TTC549 (cell line): ENCODE measurements around the gene RAB5IF.
"Not testable (repeated sequence)": the region's sequence is repeated elsewhere in the genome, so short reads cannot be mapped to it uniquely, and the experiment has no call there.

ENCODE experiments used
- FAIRE-seq: peaks from 2 replicates; lab custom pipeline; 2012; peaks lifted over from hg19 to GRCh38; lab: Jason Lieb, UNC

Gene RAB5IF, protein sequence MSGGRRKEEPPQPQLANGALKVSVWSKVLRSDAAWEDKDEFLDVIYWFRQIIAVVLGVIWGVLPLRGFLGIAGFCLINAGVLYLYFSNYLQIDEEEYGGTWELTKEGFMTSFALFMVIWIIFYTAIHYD

DNA sequence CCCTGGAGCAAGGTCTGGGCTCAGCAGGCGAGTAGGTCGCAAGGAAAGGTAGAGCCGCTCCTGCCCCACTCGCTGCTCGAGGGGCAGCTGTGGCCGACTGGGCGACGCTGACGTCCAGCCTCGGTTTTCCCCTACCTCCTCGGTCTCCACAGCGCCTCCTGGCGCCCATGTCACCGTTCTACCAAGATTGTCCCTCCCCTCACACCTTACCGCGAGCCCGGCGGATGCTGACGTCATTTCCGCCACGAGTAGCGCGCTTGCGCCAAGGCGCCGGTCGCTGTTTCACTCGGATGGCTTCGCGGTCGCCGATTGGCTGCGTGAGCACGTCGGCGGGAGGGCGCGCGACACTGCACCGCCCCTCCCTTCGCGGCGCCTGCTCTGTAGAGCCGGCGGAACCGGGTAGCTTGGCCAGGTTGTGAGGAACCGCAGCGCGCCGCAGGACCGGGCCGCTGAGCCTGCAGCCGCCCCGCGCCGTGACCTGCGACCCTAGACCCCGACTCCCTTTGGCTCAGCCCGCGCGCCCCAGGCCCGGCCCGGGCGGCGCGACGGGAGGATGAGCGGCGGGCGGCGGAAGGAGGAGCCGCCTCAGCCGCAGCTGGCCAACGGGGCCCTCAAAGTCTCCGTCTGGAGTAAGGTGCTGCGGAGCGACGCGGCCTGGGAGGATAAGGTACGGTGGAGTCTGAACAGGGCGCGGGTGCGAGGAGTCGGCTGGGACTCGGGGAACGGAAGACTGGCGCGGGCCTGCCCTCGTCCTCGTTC, at the start of gene RAB5IF:
Gene RAB5IF, plus strand, starts transcription at position 381 of the 759 bp plus-strand sequence. Its CDS starts 173 bp downstream, at position 554.
- peak; percentile 84 for FAIRE-seq

DNA sequence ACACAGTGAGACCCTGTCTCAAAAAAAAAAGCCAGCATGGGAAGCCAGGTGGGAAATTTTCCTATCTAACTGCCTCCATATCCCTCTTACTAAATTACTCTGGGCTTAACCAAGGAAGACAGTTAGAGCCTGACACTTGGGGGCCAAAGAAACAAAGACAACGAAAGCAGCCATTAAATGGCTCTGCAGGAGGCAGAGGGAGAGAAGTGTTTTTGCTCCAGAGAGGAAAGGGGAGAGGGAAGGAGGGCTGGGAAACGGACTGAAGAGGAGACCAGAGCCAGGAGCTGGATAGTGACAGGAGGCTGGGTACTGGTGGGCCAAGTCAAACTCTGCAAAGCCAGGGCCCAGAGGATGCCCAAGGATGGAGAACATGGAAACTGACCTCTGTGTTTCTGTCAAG, 42.9 kb upstream of the RAB5IF start:
- FAIRE-seq = no peak

DNA sequence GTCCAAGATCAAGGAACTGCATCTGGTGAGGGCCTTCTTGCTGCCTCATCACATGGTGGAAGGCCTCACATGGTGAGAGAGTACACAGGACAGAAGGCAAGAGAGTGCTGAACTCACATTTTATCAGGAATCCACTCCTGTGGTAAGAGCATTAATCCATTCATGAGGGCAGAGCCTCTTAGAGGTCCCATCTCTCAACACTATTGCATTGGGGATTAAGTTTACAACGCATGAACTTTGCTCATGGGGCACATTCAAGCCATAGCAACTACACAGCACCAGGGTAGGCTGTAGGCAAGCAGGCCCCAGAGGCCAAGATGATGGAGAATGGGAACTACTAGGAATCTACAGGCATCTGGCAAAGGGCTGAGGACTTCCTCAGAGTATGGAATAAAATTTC, 42.2 kb upstream of the RAB5IF start:
- no peak for FAIRE-seq

DNA sequence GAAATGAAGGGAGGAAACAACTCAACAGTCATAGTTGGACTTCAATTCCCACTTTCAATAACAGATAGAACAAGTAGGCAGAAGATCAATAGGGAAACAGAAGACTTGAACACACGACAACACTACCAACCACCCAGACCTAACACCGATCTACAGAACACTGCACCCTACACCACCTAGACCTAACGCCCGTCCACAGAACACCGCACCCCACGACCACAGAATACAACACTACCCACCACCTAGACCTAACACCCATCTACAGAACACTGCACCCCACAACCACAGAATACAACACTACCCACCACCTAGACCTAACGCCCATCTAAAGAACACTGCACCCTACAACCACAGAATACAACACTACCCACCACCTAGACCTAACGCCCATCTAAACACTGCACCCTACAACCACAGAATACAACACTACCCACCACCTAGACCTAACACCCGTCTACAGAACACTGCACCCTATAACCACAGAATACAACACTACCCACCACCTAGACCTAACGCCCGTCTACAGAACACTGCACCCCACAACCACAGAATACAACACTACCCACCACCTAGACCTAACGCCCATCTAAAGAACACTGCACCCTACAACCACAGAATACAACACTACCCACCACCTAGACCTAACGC, 41.4 kb upstream of the RAB5IF start:
- not testable (repeated sequence) for FAIRE-seq

DNA sequence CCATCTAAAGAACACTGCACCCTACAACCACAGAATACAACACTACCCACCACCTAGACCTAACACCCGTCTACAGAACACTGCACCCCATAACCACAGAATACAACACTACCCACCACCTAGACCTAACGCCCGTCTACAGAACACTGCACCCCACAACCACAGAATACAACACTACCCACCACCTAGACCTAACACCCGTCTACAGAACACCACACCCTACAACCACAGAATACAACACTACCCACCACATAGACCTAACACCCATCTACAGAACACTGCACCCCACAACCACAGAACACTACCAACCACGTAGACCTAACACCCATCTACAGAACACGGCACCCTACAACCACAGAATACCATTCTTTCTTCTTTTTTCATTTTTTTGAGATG, 40.9 kb upstream of the RAB5IF start:
- not testable (repeated sequence) for FAIRE-seq

DNA sequence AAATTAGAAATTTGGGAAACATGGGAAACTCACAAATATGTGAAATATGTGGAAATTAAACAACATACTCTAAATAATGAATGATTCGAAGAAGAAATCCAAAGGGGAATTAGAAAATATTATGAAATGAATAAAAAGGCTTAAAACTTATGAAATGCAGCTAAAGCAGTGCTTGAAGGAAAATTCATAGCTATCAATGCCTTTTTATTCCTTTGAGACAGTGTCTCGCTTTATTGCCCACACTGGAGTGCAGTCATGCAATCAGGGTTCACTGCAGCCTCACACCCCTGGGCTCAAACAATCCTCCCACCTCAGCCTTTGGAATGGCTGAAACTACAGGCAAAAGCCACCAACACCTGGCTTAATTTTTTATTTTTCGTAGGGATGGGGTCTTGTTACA, 40.1 kb upstream of the RAB5IF start:
- no peak for FAIRE-seq

DNA sequence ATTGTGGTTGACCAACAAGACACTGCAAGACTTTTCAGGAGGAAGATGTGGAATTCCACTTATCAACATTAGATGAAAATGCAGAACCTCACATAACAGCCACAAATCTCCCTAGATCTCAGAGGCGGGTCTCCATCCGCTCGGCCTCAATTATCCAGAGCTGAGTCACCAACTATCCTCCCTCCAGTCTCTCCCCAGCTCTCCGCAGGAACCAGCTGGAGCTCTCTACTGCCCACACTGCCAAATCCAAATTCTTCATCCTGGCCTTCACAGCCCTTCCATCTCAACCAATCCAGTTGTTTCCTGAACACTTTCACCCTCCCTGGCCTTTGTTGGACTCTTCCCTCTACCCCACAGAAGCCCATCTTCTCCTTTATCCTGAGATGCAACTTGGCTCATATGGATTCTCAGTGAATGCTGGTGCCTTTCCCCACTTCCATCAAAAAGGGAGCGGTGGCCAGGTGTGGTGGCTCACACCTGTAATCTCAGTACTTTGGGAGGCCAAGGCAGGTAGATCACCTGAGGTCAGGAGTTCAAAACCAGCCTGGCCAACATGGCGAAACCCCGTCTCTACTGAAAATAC, 35.6 kb upstream of the RAB5IF start:
- no peak for FAIRE-seq

DNA sequence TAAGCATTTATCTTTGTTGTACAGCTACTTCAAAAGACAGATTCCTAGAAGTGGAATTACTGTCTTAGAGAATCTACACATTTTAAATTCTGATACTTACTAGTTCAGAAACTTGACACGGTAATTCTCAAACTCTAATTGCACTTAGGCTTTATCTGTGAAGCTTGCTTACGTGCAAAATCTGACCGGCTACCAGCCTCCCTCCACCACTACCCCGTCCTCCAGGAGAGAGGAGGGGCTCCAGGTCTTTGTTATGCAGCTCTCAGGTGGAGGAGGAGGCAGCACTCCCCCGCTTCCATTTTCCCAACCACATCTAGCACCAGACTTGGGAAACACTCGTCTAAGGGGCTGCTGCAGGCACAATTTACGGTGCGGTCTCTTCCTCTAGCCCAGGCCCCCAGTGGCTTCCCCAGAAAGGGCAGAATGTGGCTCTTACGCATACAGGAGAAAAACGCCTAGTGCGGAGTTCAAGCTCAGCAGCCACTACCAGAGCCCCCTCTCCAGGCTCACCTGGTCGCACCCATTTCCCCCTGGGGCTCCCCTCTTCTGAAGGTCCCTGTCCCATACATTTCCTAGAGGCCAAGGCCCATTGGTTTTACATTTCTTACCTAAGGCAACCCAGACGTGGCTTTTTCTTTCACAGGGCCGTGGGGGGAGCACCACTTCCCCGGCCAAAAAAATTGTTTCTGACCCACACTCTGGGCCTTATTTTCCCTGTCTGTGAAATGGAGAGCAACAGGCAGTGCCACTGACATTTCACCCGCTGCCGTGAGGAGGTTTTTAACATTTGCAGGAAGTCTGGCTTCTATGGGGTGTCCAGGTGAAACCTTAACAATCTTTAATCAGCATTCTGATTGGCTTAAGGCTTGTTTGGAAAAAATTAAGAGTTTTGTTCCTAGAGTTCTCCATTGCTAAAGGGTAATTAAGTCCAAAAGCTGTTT, 33.7 kb upstream of the RAB5IF start:
- no peak for FAIRE-seq

DNA sequence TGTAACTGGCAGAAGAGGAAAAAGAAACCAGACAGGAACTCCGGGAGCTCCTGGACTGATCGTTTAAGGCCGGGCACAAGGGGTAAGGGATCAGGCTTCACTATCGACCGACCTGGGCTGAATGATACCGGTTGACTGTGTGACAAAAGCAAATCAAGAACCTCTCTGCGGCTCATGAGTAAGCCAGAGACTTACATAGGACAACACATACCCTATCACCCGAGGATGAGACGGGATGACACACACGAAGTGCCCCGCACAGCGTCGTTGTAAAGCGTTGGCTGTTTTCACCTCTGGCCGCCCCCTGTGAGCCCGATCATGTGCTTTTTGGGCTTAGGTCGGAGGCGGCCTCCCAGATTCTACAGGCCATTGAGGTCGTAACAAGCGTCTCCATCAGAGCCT, 32.9 kb upstream of the RAB5IF start:
- FAIRE-seq = no peak

DNA sequence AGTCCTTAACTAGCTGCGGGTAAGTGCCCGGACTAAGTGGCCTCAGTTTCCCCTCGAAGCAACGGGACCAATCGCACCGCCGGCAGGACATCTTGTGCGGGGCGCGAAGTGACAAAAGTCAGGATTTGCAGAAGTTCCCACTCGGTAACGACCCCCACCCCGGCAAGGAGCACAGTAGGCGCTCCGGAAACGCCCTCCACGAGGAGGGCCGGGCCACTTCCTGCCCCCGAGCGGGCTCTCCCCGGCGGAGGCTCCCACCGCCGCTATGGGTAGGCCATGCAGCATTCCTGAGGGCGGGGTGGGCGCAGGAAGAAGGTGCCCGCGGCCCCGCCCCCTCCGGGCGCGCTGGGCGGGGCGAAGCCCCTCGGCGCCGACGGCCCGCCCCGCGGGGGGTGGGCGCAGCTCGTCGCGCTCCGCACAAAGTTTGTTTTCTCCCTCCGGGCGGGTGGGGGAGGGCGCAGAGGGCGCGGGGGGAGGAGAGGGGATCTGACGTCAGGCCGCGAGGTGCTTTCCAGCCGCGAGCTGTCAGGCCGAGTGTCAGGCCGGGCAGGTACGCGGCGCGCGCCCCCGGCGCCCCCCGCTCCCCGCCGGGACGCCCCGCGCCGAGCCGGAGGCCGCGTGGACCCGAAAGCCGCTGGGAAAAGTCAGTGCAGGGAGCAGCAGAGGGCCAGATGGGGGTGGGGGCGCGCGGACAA, 32.3 kb upstream of the RAB5IF start, which contains the start of gene TGIF2:
Gene TGIF2, plus strand, starts transcription at position 495 of the 695 bp plus-strand sequence. CDS start 5,178 bp downstream, outside the sequence.
- no peak for FAIRE-seq

DNA sequence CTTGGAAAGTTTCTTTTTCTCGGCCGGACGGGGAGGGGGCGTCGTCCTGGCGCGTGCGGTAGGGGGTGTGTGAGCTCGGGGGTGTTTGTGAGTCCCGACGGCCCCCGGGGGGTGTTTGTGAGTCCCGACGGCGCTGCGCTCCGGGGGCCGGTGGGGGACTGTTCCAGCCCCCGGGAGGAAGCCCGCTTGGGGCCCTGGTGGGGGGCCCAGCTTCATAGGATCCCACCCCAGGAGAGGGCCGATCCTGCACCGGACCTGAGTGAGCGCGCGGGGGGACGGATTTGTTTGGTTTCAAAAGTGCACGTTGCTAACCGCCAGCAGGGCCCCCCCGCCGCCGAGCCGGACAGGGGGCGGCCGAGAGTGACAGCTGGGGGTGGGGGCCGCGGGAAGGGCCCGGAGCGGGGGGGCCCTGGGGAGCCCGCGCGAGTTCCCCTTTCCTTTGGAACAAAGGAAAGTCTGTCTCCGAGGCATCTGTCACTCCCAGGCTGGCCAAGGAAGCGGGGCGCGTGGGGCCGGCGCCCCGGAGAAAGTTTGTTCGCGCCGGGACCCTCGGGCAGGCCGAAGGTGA, 31.7 kb upstream of the RAB5IF start:
- no peak for FAIRE-seq

DNA sequence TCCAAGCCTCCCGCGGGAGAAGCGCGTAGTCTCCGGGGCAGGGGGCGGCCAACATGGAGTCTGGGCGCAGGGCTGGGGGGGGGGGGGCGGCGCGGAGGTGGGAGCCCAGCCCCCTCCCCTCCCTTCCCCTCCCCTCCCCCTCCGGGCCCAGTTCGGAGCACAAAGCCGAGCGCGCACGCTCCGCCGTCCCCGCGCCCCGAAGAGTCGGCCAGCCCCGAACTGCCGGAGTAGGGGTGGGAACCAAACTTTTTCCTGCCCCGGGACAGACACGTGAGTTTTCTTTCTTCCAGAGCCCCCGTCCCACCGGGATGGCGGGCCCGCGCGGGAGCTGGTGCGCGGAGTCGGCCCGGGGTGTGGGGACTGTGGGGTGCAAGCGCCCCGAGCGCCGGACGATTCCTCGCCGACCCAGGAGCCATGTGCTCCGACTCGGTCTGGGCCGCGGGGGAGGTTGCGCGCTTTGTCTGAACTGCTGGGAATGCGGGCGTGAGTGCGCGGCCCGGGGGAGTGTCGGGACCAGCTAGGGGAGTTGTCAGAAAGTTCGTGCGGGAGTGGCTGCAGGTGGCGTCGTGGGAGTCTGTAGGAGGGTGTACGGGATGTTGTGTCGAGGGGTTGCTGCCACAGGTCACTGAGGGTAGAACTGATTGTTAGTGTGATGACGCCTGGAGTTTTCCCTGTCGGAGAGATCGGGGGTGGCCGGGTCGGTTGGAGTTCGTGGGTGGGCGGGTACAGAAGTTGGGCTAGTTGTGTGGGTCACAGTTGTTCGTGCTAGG, 31.0 kb upstream of the RAB5IF start:
- no peak for FAIRE-seq

DNA sequence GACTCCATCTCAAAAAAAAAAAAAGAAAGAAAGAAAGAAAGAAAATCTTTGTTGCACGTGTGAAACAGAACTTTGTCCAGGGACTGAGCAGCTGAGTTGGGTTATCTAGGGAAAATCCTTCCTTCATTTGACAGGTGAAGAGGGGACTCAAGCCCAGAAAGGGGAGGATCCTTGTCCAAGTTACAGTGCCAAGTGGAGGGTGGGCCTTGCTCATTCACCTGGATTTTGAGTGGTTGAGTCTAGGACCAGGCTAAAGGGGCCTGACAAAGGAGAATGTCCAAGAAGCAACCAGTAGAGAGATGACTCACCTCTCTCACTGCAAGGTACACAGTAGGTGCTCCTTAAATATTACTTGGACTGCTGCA, 29.5 kb upstream of the RAB5IF start:
- no peak for FAIRE-seq

DNA sequence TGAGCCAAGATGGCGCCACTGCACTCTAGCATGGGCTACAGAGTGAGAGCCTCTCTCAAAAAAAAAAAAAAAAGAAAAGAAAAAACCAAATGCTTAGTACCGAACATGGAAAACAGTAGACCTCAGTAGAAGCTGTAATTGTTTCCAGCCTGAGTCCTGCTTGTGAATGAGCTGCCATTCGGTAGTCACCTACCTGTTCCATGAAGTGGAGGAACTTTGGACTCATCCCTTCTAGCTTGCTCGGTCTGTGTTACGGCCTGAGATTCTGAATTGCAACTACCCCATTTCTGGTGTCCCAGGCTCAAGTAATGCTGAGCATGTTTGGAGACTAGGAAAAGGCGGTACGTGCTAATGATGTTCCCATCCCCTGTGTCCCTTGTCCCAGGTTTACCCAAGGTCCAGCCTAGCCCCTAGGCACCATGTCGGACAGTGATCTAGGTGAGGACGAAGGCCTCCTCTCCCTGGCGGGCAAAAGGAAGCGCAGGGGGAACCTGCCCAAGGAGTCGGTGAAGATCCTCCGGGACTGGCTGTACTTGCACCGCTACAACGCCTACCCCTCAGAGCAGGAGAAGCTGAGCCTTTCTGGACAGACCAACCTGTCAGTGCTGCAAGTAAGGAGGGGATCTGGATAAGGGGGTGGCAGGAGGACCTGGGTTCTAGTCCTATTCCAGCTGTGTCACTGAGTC, 27.1 kb upstream of the RAB5IF start:
- FAIRE-seq = no peak

DNA sequence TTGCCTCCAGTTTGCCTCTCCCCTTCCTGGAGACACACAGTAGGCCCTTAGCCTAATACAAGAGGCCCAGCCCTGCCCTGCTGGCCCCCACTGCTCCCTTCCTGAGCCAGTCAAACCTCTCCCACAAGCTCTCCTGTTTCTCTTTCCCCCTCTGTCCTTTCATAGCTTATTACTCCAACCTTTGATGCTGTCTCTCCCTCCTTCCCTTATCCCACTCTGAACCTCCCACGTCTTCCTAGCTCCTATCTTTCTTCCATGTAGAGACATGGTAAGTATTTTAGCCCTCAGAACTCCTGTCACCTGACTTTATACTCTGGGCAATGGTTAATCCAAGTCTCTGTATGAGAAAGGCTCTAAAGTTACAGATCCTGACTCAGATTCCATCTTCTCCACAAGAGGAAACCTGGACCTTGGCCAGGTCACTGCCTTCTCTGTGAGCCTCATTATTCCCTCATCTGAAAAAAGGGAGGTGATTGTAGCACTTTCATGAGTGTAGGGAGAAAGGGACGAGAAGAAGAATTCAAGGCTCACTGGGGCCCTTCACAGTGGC, 25.5 kb upstream of the RAB5IF start:
- no peak for FAIRE-seq

DNA sequence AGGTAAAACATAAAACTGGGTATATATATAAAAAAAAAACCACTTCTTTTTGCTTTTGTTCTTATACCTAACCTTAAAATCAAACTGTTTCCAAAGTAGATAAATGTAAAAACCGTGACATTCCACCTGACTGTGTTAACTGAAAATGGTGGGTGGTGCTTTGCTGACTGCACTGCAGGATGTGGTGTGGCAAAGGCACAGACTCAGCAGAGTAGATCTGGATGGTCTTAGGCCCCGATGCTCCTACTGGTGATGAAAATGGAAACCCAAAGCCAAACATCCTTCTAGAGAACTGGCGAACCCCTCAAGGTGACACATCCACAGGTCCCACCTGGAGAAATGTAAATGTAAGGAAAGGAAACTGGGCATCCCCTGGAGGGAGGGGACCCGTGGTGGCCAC, 23.3 kb upstream of the RAB5IF start:
- FAIRE-seq = no peak

DNA sequence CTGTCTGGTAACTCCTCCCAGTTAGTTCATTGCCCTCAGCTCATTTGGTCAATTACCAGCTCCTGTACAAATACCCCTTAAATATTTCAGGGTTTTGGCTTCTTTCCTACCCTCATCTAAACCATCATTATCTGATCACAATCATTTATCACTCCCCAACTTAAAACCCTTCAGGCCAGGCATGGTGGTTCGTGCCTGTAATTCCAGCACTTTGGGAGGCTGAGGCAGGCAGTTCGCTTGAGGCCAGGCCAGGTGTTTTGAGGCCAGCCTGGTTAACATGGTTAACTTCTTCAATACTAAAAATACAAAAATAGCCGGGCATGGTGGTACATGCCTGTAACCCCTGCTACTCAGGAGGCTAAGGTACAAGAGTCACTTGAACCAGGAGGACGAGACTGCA, 22.8 kb upstream of the RAB5IF start:
- no peak for FAIRE-seq

DNA sequence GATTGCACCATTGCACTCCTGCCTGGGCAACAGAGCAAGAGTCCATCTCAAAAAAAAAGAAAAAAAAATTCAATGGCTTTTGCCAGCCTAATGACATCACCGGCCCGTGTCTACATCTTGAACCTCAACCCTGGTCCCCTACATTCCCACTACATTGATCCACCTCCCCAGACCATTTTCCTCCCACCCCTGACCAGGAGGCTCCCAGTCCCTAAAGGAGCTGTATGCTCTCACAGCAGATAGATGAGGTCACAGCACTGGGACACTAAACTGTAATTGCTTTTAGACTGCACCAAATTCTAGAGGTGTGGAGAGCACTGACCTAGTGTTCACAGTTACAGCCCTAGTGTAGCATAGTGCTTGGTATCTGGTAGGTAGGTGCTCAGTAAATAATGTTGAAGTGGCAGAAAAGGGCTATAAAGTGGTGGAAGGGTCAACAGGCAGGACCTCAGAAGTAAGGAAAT, 21.5 kb upstream of the RAB5IF start:
- FAIRE-seq = no peak

DNA sequence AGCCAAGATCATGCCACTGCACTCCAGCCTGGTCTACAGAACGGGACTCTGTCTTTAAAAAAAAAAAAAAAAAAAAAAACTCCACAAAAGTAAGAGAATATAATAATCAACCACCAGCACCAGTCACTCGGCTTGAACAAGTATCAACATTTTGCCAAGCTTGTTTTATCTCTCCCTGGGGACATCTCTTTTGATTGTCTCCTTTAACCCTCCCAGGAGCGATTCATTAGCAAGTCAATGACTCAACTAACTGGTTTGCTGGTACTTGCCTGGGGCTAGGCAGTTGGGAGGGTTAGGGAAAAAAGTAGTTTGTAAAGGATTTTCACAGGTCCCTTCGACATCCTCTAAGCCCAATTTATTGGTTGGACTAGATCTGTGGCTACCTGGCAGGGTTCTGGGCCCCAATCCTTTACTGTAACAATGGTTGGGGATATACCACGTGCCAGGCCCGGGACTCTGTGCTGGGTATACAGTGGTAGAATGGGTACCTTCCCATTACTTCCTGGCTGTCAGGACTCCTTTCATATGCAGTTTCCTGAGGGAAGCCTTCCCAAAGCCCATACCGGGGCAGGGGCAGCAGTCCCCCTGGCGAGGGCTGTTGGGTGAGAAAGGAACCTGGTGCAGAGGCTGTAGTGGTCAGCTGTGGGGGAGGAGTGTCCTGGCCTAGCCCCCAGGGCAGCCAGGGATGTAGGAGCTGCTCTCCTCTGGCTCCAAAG, 20.0 kb upstream of the RAB5IF start:
- FAIRE-seq = no peak
